Stimulated activated CD8-positive, alpha-beta memory T cell treated with anti-CD3 and anti-CD28 coated beads, Interleukin-4, amount 100 ng/mL, for 4 hours (primary cell): ENCODE results near the gene KIFC3.
A peak's percentile ranks its signal among the peaks of the same experiment; 100 is the strongest.
"Not testable (repeated sequence)": the region's sequence is repeated elsewhere in the genome, so short reads cannot be mapped to it uniquely, and the experiment has no call there.

Experiments used
- DNase-seq, 2 donors: peaks; one replicate each; pipeline ENCODE4 v3.0.0-alpha.2; 2020; ENCODE audit warnings: low read depth in 2 of 2, low spot score in 1 of 2

KIFC3 gene

DNA sequence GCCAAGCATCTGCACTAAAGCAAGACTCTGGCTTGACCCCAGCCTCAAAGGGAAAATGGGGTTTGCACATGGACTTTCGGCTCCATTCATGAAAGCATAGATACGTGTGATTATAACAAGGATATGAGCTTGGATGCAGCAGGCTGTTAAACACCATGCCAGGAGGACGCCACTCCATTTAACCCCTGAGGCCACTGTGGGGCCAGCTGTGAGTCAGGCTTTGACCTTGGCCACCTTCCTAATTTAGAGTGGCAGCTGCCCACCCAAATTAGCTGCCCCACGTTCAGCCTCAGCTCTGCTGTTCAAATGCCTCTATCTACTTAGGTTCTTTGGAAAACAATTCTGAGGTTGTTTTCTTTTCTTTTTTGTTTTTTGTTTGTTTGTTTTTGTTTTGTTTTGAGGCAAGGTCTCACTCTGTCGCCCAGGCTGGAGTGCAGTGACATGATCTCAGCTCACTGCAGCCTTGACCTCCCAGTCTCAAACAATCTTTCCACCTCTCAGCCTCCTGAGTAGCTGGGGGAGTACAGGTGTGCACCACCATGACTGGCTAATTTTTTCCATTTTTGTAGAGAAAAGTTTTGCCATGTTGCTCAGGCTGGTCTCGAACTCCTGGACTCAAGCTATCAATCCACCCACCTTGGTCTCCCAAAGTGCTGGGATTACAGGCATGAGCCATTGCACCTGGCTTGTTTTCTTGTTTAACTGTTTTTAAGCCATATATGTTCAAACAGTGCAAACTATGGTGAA, 23.2 kb upstream of the KIFC3 start:
- DNase-seq, result no peak

DNA sequence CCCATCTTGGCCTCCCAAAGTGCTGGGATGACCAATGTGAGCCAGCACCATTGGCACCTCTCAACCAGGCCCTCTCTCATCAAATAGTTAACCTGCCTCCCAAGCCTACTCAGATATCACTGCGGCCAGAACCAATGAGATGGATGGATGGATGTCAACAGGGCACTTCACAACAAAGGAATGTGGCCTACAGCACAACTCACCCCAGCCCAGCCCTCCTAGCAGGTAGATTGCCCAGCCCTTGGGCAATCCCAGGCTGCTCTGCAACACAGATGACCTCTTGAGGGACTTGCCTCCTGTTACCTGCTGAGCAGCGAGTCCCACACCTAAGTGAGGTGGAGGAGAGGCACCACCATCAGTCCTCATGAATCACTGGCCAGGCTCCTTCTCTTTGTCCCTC, 22.6 kb upstream of the KIFC3 start:
- DNase-seq, result no peak

DNA sequence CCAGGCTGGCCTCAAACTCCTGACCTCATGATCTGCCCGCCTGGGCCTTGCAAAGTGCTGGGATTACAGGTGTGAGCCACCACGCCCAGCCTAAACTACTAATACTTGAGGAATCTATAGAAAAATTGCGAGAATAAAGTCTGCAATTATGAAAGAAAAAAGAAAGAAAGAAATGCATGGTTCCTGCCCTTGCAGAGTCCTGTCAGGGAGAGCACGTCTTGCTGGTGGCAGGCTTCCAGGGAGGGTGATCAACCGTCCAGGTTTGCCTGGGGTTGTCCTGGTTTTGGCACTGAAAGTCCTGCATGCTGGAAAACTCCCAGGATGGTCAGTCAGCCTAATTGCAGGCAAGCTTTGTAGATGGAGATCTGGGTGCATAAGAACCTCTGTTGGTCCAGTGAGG, 21.5 kb upstream of the KIFC3 start:
- DNase-seq, result no peak

DNA sequence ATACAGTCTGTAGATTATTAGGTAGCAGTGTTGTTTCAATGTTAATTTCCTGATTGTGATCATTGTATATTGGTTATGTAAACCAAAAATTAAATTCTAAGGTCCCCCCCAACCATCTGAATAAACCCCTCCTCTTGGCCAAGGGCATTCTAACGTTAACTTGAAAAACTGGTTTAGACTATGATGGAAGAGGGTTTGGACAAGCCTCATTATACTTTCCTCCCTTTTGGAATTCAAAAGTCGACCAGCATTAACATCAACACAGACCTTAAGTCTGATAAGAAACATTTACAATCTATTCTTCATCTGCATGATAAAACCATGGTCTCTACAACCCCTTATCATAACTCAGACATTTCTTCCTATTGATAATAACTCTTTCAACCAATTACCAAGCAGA, 20.6 kb upstream of the KIFC3 start:
- no peak for DNase-seq

DNA sequence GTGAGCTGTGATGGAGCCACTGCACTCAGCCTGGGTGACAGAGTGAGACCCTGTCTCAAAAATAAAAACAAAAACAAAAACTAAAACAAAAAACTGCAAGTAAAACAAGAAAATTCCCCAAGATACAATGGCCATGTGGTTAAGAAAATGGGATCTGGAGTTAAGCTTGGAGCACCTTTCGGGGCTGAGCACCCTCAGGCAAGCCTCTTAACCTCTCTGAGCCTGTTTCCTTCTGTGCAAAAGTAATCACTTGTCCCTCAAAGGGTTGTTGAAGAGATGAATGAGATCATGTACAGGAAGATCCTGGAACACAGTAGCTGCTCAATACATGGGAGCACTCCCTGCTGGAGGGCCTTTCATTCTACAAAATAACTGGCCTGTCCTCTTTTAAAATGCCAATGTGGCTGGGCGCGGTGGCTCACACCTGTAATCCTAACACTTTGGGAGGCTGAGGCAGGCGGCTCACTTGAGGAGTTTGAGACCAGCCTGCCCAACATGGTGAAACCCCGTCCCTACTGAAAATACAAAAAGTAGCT, 19.8 kb upstream of the KIFC3 start:
- DNase-seq, result no peak

DNA sequence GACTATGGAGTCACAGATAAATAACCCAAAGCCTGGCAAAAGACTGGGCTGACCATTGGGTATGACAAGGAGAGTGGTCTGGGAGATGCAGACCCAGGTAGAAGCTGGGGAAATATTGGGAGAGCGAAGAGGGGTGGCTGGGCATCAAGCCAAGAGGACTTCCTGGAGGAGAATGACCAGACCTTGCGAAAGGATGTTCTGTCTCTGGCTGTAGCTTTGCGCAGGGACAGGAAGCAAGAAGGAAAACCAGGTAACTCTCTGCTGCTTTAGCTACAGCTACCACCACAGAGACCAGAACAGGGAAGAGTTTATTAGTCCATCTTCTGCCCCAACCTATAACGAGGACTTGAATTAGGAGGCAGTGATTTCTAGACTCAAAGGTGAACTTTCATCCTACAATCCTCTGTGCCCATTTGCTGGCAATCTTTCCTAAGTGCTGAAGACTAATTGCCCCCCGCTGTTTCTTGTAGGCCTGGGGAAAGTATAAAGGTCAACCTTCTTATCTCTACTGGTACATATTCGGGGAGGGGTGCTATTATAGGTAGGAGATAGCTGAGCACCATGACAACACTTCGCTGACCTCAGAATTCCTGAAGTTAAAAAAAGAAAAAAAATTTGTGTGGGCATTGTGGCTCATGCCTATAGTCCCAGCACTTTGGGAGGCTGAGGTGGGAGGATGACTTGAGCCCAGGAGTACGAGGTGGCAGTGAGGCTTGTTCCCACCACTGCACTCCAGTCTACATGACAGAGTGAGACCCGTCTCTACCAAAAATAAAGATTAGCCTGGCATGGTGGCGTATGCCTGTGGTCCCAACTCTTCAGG, 19.1 kb upstream of the KIFC3 start:
- DNase-seq, result no peak

DNA sequence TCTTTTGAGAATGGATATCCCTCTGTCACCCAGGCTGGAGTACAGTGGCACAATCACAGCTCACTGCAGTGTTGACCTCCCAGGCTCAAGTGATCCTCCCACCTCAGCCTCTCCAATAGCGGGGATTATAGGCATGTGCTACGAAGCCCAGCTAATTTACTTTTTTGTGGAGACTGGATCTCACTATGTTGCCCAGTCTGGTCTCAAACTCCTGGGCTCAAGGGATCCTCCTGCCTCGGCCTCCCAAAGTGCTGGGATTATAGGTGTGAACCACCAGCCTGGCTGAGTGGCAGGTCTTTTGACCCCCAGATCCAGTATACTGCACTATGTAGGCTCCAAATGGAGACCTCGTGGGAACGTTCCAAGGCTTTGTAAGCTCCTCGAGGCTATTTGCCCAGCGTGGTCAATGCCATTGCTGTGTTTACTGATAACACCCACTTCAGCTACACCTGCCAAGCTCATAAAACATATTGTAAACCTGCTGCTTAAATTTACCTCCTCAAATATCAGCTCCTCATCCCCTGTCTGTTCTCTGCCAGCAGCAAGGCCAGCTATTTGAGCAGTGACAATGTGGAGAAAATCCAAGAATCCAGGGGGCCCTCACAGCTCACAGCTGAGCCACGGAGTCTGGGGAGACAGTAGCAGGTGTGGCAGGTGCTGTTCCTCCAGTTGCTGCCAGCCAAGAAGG, 16.2 kb upstream of the KIFC3 start:
- DNase-seq, result no peak

DNA sequence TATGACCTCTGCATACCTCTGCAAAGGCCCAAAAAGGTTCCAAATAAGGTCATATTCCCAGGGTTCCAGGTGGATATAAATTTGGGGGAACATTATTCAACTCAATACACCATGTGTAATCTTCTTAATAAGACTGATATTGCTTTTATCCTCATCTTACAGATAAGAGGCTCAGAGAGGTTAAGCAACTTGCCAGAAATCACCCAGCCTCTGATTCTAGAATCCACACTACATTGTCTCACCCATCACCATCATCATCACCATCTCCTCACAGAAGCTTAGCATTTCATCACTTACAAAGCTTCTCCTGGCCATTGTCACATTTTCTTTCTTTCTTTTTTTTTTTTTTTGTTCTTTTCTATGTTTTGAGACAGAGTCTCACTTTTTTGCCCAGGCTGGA, 15.4 kb upstream of the KIFC3 start:
- no peak for DNase-seq

DNA sequence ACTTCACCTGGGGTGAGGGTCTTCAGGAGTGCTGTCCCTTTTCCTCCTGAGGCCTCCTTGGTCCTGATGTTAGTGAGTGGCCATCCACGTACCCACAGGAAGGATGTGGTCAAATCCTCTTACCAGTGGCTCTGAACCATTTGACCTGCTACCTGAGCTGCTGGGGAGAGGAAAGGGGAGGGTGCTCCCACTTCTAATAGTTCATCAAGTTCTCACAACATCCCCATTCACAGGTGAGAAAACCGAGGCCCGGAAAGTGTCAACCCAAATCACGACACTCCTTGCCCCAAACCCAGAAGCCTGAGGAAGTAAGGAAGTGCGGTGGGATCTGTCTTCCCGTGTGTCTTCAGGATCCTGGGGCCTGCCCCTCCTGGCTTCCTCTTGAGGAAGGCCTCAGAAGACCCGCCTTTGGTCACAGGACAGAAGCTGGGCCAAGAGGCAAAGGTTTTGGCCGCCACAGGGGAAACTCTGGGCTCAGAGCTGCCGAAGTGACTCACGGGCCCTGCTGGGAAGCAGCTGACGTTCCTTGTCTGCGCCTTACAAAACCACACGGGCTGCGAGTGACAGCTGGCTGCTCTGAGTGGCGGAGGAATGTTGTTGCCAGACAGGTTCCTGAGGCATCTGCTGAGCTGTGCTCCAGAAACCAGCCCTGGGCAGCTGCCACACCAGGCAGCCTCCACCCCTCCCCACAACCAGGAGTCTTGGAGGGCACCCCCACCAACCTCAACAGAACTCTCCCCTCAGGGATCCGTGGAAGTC, 13.9 kb upstream of the KIFC3 start:
- DNase-seq, result peak in 1 of 2 donors; percentile 40

DNA sequence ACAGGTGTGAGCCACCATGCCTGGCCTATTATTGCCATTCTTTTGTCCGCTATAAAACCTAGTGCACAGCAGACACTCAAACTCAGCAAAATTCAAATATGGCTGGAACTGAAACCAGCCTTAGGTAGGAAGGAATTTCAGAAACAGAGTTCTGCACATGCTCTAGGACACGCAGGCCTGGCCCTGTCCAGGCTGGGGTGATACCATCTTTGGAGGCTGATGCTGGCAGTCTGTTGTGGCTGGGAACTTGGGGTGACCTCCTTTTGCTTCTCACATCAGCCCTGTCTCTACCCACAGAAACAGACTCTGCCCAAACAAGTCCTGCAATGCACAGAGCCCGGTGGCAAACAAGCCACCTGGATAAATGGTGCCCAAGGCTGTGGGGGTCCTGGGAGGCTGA, 12.6 kb upstream of the KIFC3 start:
- no peak for DNase-seq

DNA sequence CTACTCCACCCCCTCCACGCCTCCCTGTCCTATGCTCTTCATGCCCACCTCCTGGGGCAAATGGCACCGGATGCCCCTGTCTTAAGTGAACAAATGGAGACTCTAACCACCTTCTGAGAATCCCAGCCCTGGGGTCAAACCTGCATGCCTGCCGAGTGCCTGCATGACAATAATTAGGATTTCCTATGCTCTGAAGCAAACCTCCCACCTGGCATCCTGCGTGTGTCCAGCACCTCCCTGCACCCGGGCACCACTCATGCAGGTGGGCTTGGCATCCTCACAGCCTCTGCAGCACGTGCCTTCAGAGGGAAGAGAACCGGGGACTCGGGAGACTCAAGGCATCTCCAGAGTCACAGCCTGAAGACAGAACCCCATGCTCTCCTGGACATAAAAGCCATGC, 11.2 kb upstream of the KIFC3 start:
- no peak for DNase-seq

DNA sequence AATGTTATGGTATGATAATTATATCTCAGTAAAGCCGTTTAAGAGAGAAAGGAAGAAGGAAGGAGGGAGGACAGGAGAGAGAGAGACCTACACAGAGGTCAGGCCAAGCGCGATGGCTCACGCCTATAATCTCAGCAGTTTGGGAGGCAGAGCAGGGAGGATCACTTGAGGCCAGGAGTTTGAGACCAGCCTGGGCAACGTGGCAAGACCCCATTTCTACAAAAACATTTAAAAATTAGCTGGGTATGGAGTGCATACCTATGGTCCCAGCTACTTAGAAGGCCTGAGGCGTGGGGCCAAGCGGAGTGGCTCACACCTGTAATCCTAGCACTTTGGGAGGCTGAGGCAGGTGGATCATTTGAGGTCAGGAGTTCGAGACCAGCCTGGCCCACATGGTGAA, 9.0 kb upstream of the KIFC3 start:
- DNase-seq, result not testable (repeated sequence)

DNA sequence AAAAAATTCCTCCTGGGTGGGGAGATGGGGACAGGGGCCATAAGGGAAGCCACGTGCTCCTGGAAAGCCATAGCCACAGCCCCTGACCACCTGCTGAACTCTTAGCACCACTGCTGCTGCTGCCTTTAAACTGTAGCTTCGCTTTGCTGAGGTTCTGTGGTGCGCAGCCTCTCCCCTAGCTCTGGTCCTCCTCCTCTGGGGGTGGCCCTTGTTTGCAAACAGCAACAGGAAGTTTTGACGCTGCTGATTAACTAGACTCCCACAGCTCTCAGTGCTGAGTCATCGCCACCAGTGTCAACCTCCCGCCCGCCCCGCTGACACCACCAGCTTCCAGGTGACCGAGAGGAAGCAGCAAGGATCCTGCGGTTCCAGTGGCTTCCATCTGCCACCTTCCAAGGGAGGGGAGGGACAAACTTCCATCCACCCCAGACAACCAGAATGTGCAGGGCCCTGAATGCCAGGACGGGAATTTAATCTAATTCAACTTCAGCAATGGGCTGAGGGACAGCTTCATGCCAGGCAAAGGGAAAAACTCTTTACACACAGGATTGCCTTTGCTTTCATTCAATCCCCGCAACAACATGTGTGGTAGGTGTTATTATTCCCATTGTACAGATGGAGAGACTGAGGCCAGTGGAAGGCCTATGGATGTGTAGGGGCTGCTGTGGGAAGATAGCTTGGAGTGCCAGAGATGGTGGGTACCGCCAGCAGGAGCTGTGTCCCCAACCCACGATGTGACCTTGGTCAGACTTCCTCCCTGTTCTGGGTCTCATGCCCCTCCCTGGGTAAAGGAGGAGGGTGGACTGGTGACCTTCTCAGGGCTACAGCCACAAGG, 8.1 kb upstream of the KIFC3 start:
- DNase-seq, result peak; percentile 68 to 72

DNA sequence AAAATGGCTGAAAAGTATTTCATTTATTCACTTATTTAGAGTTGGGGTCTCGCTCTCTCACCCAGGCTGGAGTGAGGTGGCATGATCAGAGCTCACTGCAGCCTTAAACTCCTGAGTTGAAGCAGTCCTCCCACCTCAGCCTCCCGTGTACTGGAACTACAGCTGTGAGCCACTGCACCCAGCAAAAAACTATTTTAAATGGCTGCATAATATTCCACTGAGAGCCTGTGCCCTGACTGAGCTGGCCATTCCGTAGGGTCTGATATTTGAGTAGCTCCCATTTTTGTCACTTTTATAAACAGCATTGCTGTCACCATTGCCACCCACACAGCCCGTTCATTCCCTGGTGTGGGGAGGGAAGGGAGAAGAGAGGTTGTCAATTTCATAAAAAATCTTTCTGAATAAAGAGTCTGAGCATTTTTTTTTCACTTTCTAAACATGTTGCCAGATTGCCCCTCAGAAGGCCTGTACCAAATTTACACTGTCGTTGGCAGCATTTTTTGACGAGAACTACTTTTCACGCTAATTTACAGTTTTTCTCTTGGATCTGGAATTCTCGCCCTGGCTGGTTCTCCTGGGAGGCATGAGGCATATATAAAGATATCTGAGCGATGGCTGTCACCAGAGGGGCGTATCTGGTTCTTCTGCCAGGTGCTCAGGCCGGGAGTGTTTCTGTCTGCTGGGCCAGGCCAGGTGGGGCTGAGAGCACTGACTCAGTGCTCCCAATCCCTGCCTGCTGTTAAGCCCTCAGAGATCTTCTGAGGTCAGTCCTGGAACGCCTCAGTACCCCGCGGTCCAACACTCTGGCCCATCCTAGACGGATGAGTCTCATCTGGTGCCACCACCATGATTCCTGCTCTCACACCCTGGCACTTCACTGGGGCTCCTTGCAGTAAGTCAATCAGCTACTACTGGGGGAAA, 7.2 kb upstream of the KIFC3 start:
- DNase-seq, result no peak

DNA sequence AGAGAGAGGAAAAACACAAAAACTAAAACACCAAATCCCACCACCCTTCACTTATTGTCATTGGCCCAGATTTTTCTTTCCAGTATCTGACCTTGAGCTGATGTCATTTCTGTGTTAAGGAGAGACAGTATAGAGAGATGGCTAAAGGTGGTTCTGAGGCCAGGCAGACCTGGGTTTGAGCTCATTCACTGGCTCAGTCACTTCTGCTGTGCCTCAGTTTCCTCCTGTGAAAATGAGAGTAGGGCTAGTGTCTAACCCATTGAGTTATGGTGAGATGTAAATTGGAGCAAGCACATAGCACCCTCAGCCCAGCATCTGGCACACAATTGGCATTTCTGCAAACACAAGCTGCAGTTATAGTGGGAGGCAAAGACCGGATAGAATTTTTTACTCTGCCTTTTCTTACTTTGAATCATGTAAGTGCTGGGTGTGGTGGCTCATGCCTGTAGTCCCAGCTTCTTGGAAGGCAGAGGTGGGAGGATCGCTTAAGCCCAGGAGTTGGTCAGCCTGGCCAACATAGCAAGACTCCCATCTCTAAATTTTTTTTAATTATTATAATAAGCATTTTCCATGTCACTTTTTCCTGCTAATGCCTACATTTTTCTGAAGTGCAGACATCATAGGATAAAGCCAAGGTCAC, 6.4 kb upstream of the KIFC3 start:
- no peak for DNase-seq

DNA sequence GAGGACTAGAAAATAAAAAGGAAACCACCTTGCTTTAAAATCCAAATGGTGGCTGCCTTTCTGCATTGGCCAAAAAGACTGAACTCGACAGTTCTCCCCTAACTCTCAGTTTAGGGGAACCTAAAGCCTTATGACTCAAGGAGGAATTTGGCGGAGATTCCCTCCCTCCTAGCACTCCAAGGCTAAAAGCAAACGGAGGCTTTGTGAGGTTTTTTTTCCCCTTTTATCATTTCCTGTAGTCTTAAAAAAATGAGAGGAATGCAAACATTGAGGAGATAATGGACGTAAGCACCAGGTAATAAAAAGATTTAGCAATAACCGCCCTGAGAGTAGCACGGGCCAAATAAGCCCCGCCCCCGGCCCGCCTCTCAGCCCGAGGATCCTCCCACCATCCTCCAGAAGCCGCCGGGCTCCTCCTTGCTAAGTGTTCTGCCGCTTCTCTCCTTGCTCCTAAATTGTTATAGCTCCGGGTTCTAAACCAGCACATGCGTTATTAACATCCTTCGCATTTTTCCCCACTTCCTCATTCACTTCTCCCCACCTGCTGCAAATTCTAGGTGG, 5.8 kb upstream of the KIFC3 start:
- DNase-seq, result peak; percentile 23 to 44

DNA sequence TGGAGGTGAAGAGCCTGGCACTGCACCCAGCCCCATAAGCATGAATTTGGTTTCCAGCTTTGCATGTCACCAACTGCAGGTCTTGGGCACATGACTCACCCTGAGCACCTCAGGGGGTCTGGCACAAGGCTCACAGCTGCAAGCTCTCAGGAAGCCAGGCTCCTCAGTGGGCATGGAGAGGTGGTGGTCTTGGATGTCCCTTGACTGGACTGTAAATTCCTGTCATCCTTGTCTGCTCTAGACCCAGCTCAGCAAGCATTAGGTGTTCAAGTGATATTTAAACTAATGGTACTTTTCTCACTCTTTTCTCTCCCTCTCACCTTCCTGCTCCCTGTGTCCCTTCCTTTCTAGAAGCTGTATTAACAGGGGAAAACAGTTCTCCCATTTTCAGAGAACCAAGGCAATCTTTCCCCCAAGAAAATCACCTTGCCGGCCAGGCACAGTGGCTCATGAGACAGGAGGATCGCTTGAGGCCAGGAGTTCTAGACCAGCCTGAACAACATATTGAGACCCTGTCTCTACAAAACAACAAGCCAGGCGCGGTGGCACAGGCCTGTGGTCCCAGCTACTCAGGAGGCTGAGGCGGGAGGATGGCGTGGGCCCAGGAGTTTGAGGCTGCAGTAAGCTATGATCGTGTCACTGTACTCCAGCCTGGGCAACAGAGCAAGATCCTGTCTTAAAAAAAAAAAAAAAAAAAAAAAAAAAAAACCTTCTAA, 5.1 kb upstream of the KIFC3 start:
- no peak for DNase-seq

DNA sequence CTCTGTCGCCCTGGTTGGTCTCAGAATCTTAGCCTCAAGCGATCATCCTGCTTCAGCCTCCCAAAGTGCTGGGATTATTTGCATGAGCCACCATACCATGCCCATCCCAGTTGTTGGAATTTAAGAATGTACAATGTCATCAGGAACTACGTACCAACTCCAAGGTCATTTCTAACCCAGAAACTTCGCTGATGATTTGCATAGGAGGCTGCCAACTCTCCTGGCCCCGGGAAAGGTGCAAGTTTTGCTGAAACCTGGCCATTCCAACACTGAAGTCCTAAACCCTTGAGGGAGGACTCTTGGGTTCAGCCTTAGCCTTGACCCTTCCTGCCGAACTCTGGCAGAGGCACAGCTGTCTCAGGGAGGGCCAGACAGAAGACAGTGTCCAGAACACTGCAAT, 2.9 kb upstream of the KIFC3 start:
- no peak for DNase-seq
